IPS-20b (cell line): ENCODE data around the gene DGCR2.
"Not testable (repeated sequence)": the region's sequence is repeated elsewhere in the genome, so short reads cannot be mapped to it uniquely, and the experiment has no call there.

Experiments used
- H3K27ac ChIP-seq: one replicate; pipeline ENCODE4 v1.5.1; 2013; ENCODE audit warnings: low read length
- H3K27me3 ChIP-seq: 2 replicates; pipeline ENCODE4 v1.6.1; 2013; ENCODE audit warnings: mild to moderate bottlenecking, low read length, inconsistent platforms; ENCODE audit not compliant: insufficient read depth
- H3K36me3 ChIP-seq: 2 replicates; pipeline ENCODE4 v1.6.1; 2013; ENCODE audit warnings: low read depth, mild to moderate bottlenecking, inconsistent platforms, low read length, moderate library complexity; ENCODE audit not compliant: insufficient read depth
- H3K4me1 ChIP-seq: 2 replicates; pipeline ENCODE4 v1.6.1; 2013; ENCODE audit warnings: mild to moderate bottlenecking, control low read depth, inconsistent platforms, low read length, moderate library complexity; ENCODE audit not compliant: insufficient read depth
- H3K4me3 ChIP-seq: 2 replicates; pipeline ENCODE4 v1.5.1; 2013; ENCODE audit warnings: mild to moderate bottlenecking, low read length, inconsistent platforms
- H3K9ac ChIP-seq: 2 replicates; pipeline ENCODE4 v1.6.1; 2013; ENCODE audit warnings: low read depth, mild to moderate bottlenecking, inconsistent platforms, low read length, moderate library complexity
- H3K9me3 ChIP-seq: 2 replicates; pipeline ENCODE4 v1.6.1; 2013; ENCODE audit warnings: mild to moderate bottlenecking, low read depth, low read length, inconsistent platforms; ENCODE audit not compliant: insufficient read depth

Gene DGCR2

GRCh38 chr22:18995327-18995711 lies 126.9 kb downstream of the DGCR2 start:
- no peaks in the 10 kb centered on the region for H3K9me3 ChIP-seq
- H3K27ac ChIP-seq = no peak overlapping the region
- no peaks in the 10 kb centered on the region for H3K36me3 ChIP-seq
- no peaks in the 10 kb centered on the region for H3K4me1 ChIP-seq
- H3K4me3 ChIP-seq = no peak overlapping the region
- H3K27me3 ChIP-seq = no peaks in the 10 kb centered on the region
- no peak overlapping the region for H3K9ac ChIP-seq

DNA sequence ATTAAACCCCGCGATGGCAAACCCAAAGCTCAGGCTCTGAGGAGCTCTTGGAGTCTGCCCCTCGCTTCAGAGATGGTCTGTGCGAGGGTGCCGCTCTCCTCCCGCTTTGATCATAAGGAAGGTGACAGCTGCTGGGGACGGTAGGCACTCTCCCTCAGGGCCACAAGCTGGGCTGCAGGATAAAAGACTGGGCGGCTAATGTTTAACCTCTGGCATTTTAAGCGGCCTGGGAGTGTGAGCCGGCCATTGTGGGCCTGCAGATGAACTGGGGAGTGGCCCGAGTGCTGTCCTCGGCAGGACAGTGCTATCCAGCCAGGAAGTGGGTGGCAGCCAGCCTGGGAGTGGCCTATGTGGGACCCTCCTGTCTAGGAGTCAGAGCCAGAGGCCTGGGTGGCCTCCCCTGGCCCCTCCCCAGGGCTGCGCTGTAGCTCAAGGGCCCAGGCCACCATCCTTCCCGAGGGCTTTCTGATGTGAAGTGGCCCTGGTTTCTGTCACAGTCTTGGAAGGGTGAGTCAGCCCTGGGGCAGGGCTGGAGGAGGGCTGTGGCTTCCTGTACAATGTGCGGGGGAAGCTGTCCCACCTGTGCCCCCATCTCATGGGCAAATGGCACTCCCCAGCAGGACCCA lies 127.4 kb downstream of the DGCR2 start:
- Histone ChIP-seq H3K4me1 (no peaks in the 10 kb centered on the region), H3K27ac (no peak overlapping the region), H3K27me3 (no peaks in the 10 kb centered on the region), H3K9me3 (no peaks in the 10 kb centered on the region), H3K4me3 (no peak overlapping the region), H3K9ac (no peak overlapping the region), H3K36me3 (no peaks in the 10 kb centered on the region)

GRCh38 chr22:18994056-18994455 lies 128.2 kb downstream of the DGCR2 start:
- no peaks in the 10 kb centered on the region for H3K27me3 ChIP-seq
- H3K36me3 ChIP-seq = no peaks in the 10 kb centered on the region
- H3K4me3 ChIP-seq = no peak overlapping the region
- H3K27ac ChIP-seq = no peak overlapping the region
- no peak overlapping the region for H3K9ac ChIP-seq
- H3K4me1 ChIP-seq = no peaks in the 10 kb centered on the region
- no peaks in the 10 kb centered on the region for H3K9me3 ChIP-seq

- Histone ChIP-seq H3K27ac (no peak overlapping the region), H3K27me3 (peaks cover 4% of the 10 kb centered on the region; the same call in 1 of the 2 replicates)
Measured at GRCh38 chr22:18992543-18993198, 129.5 kb downstream of the DGCR2 start.

DNA sequence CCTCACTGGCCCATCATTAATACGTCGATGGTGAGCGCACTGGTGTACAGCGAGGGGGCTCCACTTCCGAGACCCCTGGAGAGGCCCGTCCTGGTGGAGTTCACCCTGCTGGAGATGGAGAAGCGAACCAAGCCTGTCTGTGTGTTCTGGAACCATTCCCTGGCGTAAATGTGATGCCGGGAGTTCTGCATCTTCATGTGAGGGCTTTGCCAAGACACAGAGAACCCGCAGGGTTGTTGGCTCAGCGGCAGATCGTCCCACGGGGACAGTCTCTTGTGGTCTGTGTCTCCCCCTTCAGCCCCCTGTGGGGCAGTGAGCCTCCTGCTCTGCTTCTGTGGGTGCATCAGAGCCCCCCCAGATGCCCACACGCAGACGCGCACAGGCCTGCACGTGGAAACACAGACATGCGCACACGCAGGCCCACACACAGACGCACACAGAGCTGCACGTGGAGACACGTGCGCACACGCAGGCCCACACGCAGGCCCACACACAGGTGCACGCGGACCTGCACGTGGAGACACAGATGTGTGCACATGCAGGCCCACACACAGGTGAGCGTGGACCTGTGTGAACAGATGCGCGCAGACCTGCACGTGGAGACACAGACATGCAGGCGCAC lies 130.3 kb downstream of the DGCR2 start:
- no peak overlapping the region for H3K9ac ChIP-seq
- no peaks in the 10 kb centered on the region for H3K9me3 ChIP-seq
- H3K4me3 ChIP-seq = no peak overlapping the region
- H3K4me1 ChIP-seq = no peaks in the 10 kb centered on the region
- H3K36me3 ChIP-seq = no peaks in the 10 kb centered on the region
- H3K27ac ChIP-seq = no peak overlapping the region
- H3K27me3 ChIP-seq = peaks cover 4% of the 10 kb centered on the region; the same call in 1 of the 2 replicates

More at GRCh38 chr22:18992543-18993198, 129.5 kb downstream of the DGCR2 start:
- Histone ChIP-seq H3K36me3 (no peaks in the 10 kb centered on the region), H3K4me1 (no peaks in the 10 kb centered on the region), H3K9ac (no peak overlapping the region), H3K9me3 (no peaks in the 10 kb centered on the region), H3K4me3 (no peak overlapping the region)

DNA sequence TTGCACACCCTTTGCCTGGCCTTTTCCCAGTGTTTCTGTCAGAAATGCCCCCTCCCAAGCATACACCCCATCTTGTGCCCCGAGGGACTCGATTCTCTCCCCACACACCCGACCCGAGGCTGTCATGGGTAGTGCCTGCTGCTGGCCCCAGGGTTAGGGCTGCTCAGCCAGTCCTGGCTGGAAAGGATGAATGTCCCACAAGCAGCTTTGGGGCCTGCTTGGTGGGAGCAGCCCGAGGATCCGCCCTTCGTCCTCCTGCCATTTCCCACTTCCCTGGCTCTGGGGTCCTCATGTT lies 131.1 kb downstream of the DGCR2 start:
- peaks cover 4% of the 10 kb centered on the region; the same call in 1 of the 2 replicates for H3K27me3 ChIP-seq
- H3K4me3 ChIP-seq = no peak overlapping the region
- no peak overlapping the region for H3K9ac ChIP-seq

DNA sequence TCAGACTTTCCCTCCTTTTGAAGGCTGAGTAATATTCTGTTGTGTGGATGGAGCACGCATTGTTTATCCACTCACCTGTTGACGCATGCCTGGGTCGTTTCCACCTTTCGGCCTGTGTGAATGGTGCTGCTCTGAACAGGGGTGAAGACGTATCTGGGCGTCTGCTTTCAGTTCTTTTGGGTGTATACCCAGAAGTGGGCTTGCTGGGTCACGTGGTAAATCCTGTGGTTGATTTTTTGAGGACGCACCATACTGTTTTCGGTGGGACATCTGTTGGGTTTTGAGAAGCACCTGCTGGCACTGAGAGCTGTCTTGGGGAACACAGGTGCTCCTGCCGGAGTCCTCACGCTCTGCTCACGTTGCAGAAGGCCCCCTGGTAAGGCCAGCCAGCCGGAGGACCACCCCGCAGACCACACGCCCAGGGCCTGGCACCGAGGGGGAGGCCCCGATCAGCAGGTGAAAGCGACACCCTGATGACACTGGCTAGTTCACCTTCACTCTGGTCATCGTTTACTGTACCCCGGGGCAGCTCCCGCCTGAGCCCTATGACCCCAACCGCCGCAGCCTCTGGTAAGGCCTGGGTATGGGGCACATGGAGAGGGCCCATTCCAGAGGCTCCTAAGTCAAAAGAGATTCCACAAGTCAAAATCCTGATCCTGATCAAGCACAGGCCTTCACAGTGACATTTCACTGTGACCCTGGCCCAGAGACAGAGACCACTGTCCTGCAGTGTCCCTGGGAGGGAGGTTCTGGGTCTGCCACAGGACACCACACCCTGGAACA lies 131.7 kb downstream of the DGCR2 start:
- H3K27ac ChIP-seq = no peak overlapping the region

More for the DNA sequence above, 131.1 kb downstream of the DGCR2 start:
- no peaks in the 10 kb centered on the region for H3K36me3 ChIP-seq
- H3K9me3 ChIP-seq = no peaks in the 10 kb centered on the region
- no peaks in the 10 kb centered on the region for H3K4me1 ChIP-seq
- no peak overlapping the region for H3K27ac ChIP-seq

DNA sequence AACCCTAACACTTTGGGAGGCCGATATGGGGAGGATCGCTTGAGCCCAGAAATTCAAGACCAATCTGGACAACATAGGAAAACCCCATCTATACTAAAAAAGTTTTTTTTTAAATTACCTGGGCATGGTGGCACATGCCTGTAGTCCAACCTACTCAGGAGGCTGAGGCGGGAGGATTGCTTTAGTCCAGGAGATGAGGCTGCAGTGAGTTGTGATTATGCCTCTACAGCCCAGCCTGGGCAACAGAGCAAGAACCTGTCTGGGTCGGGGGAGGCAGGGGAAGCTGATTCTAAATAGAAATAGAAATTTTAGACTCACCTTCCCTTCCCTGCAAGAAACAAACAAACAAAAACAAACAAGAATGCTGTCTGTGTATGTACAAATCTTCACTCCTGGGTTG lies 133.3 kb downstream of the DGCR2 start:
- H3K4me3 ChIP-seq = no peak overlapping the region
- H3K9me3 ChIP-seq = no peaks in the 10 kb centered on the region

More for the DNA sequence above, 131.7 kb downstream of the DGCR2 start:
- H3K9ac ChIP-seq = no peak overlapping the region
- peaks cover 4% of the 10 kb centered on the region; the same call in 1 of the 2 replicates for H3K27me3 ChIP-seq
- no peaks in the 10 kb centered on the region for H3K36me3 ChIP-seq
- no peaks in the 10 kb centered on the region for H3K4me1 ChIP-seq
- H3K9me3 ChIP-seq = no peaks in the 10 kb centered on the region
- no peak overlapping the region for H3K4me3 ChIP-seq

GRCh38 chr22:18987765-18988164 lies 134.4 kb downstream of the DGCR2 start:
- Histone ChIP-seq H3K4me3 (no peak overlapping the region), H3K36me3 (no peaks in the 10 kb centered on the region), H3K9me3 (no peaks in the 10 kb centered on the region), H3K27me3 (peaks cover 4% of the 10 kb centered on the region; the same call in 1 of the 2 replicates), H3K27ac (no peak overlapping the region), H3K9ac (no peak overlapping the region), H3K4me1 (no peaks in the 10 kb centered on the region)

More for the DNA sequence above, 133.3 kb downstream of the DGCR2 start:
- peaks cover 4% of the 10 kb centered on the region; the same call in 1 of the 2 replicates for H3K27me3 ChIP-seq
- no peak overlapping the region for H3K9ac ChIP-seq
- no peaks in the 10 kb centered on the region for H3K36me3 ChIP-seq
- H3K27ac ChIP-seq = no peak overlapping the region
- no peaks in the 10 kb centered on the region for H3K4me1 ChIP-seq

DNA sequence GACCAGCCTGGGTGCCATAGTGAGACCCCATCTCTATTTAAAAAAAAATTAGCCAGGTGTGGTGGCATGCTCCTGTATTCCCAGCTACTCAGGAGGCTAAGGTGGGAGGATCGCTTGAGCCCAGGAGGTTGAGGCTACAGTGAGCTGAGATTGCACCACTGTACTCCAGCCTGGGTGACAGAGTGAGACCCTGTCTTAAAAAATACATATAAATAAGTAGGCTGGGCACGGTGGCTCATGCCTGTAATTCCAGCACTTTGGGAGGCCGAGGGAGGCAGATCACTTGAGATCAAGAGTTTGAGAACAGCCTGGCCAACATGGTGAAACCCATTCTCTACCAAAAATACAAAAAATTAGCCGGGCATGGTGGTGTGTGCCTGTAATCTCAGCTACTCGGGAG lies 135.1 kb downstream of the DGCR2 start:
- not testable (repeated sequence) for H3K36me3 ChIP-seq, H3K27me3 ChIP-seq, H3K9me3 ChIP-seq, H3K4me1 ChIP-seq, H3K9ac ChIP-seq, H3K27ac ChIP-seq, H3K4me3 ChIP-seq
